Measurements from ENCODE around the gene CASK. TPM values are rescaled to one million over a fixed set of nuclear protein-coding genes. Genes with fewer than 3 reads are reported as not detected.

CASK gene
- total and polyA plus RNA-seq, 2 donors from 2014 or later, result 15.9 to 58.9 TPM

DNA sequence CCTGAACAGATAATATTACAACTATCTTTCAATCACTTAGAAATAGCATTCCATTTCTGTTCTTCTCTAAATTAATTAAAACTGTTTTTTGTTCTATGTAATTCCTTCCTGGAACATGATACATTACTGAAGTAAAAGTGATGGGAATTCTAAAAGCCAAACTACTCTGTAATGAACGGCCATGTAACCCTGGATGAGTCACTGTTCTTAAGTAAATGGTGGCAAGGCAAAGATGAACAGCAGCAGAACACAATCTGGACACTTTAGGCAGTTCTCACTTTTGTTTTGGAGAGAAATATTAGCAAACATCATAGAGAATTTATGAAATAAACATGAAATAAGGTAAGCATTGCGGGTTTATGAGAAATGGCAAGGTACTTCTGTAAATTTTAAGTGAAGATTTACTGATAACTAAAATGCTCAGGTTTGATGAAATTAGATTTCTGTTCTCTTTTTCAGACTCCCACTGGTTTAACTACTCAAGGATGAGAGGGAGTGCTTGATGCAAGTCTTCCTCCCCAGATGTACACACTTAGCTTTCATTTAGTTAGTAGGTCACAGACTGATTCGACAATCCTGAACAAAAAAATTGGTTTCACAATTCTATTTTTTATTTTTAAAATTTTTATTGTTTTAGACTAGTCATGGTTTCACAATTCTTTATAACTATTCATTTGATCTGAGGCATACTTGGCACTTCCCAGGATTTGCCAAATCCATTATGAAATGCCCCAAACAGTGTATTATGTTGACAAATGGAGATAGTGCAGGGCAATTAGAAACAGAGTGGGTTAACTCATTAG, 200.3 kb downstream of the CASK start:
- TF ChIP-seq, protein P1, sequence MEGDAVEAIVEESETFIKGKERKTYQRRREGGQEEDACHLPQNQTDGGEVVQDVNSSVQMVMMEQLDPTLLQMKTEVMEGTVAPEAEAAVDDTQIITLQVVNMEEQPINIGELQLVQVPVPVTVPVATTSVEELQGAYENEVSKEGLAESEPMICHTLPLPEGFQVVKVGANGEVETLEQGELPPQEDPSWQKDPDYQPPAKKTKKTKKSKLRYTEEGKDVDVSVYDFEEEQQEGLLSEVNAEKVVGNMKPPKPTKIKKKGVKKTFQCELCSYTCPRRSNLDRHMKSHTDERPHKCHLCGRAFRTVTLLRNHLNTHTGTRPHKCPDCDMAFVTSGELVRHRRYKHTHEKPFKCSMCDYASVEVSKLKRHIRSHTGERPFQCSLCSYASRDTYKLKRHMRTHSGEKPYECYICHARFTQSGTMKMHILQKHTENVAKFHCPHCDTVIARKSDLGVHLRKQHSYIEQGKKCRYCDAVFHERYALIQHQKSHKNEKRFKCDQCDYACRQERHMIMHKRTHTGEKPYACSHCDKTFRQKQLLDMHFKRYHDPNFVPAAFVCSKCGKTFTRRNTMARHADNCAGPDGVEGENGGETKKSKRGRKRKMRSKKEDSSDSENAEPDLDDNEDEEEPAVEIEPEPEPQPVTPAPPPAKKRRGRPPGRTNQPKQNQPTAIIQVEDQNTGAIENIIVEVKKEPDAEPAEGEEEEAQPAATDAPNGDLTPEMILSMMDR (IDR thresholded peaks at IDR 0.05; ENCODE audit: borderline replicate concordance, extremely low read depth, insufficient read depth), result no peak
- Histone ChIP-seq H3K27me3 (ENCODE audit: control insufficient read depth, insufficient read depth, low read length) (no peaks in the 10 kb centered on the region), H3K4me3 (ENCODE audit: low read length in 3 of 3) (no peak overlapping the region), H3K4me1 (ENCODE audit: control insufficient read depth in 2 of 3, insufficient read depth in 2 of 3, low read depth in 1 of 3, low read length in 3 of 3) (no peaks in the 10 kb centered on the region), H3K9me3 (ENCODE audit: control insufficient read depth in 2 of 3, insufficient read depth in 1 of 3, low read length in 3 of 3) (no peaks in the 10 kb centered on the region), H3K36me3 (ENCODE audit: control insufficient read depth in 2 of 3, insufficient read depth in 3 of 3, low read length in 3 of 3) (no peaks in the 10 kb centered on the region), H3K9ac (ENCODE audit: low read length in 3 of 3) (no peak overlapping the region), H3K27ac (ENCODE audit: low read depth in 2 of 2, low read length in 2 of 2) (no peak overlapping the region)
- intact Hi-C loops (cut with DNase I), result no loop called here
- FAIRE-seq (no peak), DNase-seq (no peak)

DNA sequence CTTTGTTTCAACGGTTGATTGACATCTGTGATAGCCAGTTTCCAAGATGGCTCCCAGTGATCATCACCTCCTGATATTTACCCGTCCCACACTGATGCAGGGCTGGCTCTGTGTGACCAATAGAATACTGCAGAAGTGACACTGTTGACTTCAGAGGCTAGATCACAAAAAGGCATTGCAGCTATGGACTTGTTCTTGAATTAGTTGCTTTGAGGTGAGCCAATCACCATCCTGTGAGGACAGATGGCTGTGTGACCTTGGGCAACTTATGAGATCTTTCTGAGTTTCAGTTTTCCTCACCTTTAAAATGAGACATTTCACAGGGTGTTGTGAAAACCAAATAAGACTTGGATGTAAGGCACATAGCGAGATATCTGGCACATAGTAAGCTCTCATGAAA, 201.1 kb downstream of the CASK start:
- no peak overlapping the region for H3K9ac ChIP-seq (ENCODE audit: low read length in 3 of 3)
- no peaks in the 10 kb centered on the region for H3K27me3 ChIP-seq (ENCODE audit: control insufficient read depth, insufficient read depth, low read length)
- no peaks in the 10 kb centered on the region for H3K36me3 ChIP-seq (ENCODE audit: control insufficient read depth in 2 of 3, insufficient read depth in 3 of 3, low read length in 3 of 3)
- H3K4me3 ChIP-seq (ENCODE audit: low read length in 3 of 3), result no peak overlapping the region
- H3K9me3 ChIP-seq (ENCODE audit: control insufficient read depth in 2 of 3, insufficient read depth in 1 of 3, low read length in 3 of 3), result no peaks in the 10 kb centered on the region
- H3K27ac ChIP-seq (ENCODE audit: low read depth in 2 of 2, low read length in 2 of 2), result no peak overlapping the region
- no peak for DNase-seq
- intact Hi-C loops (cut with DNase I), result no loop called here
- FAIRE-seq, result no peak
- TF ChIP-seq, protein P1 (IDR thresholded peaks at IDR 0.05; ENCODE audit: borderline replicate concordance, extremely low read depth, insufficient read depth), result no peak
- no peaks in the 10 kb centered on the region for H3K4me1 ChIP-seq (ENCODE audit: control insufficient read depth in 2 of 3, insufficient read depth in 2 of 3, low read depth in 1 of 3, low read length in 3 of 3)

DNA sequence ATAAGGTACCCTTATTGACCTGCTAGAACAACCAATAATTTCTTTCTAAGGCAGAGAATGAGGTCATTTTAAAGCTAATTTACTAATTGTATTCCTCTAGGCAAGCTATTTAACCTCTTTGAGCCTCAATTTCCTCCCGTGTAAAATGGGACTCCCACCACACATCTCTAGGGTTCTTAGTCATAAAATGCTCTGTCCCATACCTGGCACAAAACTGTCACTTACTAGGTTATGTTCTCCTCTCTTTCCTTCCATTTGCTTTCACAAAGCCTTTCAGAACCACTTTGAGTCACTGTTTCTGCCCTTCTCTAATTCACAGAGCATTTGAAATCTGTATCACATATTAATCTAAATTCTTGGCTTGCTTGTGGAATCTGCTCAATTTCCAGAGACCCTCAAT, 201.8 kb downstream of the CASK start:
- TF ChIP-seq, protein P1 (IDR thresholded peaks at IDR 0.05; ENCODE audit: borderline replicate concordance, extremely low read depth, insufficient read depth), result no peak
- no peak for DNase-seq
- no peaks in the 10 kb centered on the region for H3K27me3 ChIP-seq (ENCODE audit: control insufficient read depth, insufficient read depth, low read length)
- no peak overlapping the region for H3K27ac ChIP-seq (ENCODE audit: low read depth in 2 of 2, low read length in 2 of 2)
- no peaks in the 10 kb centered on the region for H3K4me1 ChIP-seq (ENCODE audit: control insufficient read depth in 2 of 3, insufficient read depth in 2 of 3, low read depth in 1 of 3, low read length in 3 of 3)
- no peak for FAIRE-seq
- no peaks in the 10 kb centered on the region for H3K9me3 ChIP-seq (ENCODE audit: control insufficient read depth in 2 of 3, insufficient read depth in 1 of 3, low read length in 3 of 3)
- intact Hi-C loops (cut with DNase I), result no loop called here
- H3K9ac ChIP-seq (ENCODE audit: low read length in 3 of 3), result no peak overlapping the region
- H3K4me3 ChIP-seq (ENCODE audit: low read length in 3 of 3), result no peak overlapping the region
- no peaks in the 10 kb centered on the region for H3K36me3 ChIP-seq (ENCODE audit: control insufficient read depth in 2 of 3, insufficient read depth in 3 of 3, low read length in 3 of 3)

Measured in kidney (tissue), 14 donors.